GM18502 (cell line): ENCODE measurements around the gene CEP57.

Experiments
- ATAC-seq: cut with Tn5 transposase; IDR thresholded peaks from one replicate; pipeline ENCODE4 v1.9.1; 2021; ENCODE audit warnings: mild to moderate bottlenecking; ENCODE audit not compliant: unreplicated experiment, poor library complexity

Gene CEP57

GRCh38 chr11:95790123-95790932 lies at the start of gene CEP57:
TSS of gene CEP57 (plus strand) at chr11:95790498. CDS start at chr11:95790699, 201 bp downstream.
- peak; percentile 72 for ATAC-seq

- no peak for ATAC-seq
Measured at GRCh38 chr11:95750101-95750500, 40.2 kb upstream of the CEP57 start.

GRCh38 chr11:95751515-95751914 lies 38.8 kb upstream of the CEP57 start:
- no peak for ATAC-seq

GRCh38 chr11:95760941-95761340 lies 29.4 kb upstream of the CEP57 start:
- ATAC-seq: no peak

- no peak for ATAC-seq
Measured at GRCh38 chr11:95762534-95762933, 27.8 kb upstream of the CEP57 start.

GRCh38 chr11:95764267-95764898 lies 25.9 kb upstream of the CEP57 start:
- peak; percentile 72 for ATAC-seq

- ATAC-seq: no peak
Measured at GRCh38 chr11:95766701-95767100, 23.6 kb upstream of the CEP57 start.

- no peak for ATAC-seq
Measured at GRCh38 chr11:95767498-95767897, 22.8 kb upstream of the CEP57 start.

- ATAC-seq: no peak
Measured at GRCh38 chr11:95768521-95768920, 21.8 kb upstream of the CEP57 start.

- no peak for ATAC-seq
Measured at GRCh38 chr11:95776859-95777258, 13.4 kb upstream of the CEP57 start.

GRCh38 chr11:95778699-95779098 lies 11.6 kb upstream of the CEP57 start:
- peak; percentile 74 for ATAC-seq

GRCh38 chr11:95780544-95780943 lies 9.8 kb upstream of the CEP57 start:
- ATAC-seq: no peak

GRCh38 chr11:95788921-95789505 lies 1.3 kb upstream of the CEP57 start:
- peak; percentile 8 for ATAC-seq

GRCh38 chr11:95789506-95790122 lies 684 bp upstream of the CEP57 start, which contains the start of gene FAM76B:
TSS of gene FAM76B (minus strand) at chr11:95789782. CDS start at chr11:95789478, 304 bp downstream.
- peak; percentile 78 for ATAC-seq

- ATAC-seq: no peak
Measured at GRCh38 chr11:95790933-95791708, 823 bp downstream of the CEP57 start.

GRCh38 chr11:95791709-95792033 lies 1.4 kb downstream of the CEP57 start:
- ATAC-seq: no peak

- ATAC-seq: no peak
Measured at GRCh38 chr11:95792200-95792599, 1.9 kb downstream of the CEP57 start.

GRCh38 chr11:95792700-95793099 lies 2.4 kb downstream of the CEP57 start:
- ATAC-seq: no peak

- no peak for ATAC-seq
Measured at GRCh38 chr11:95793116-95793515, 2.8 kb downstream of the CEP57 start.

GRCh38 chr11:95794086-95794485 lies 3.8 kb downstream of the CEP57 start:
- no peak for ATAC-seq
